ENCODE data around the gene STPG2. TPM values are rescaled to one million over a fixed set of nuclear protein-coding genes. Genes with fewer than 3 reads are reported as not detected.

STPG2 gene
- total RNA-seq, 2 experiments from 2014 or later, result not detected

- Histone ChIP-seq H3K4me3 (ENCODE audit: low read depth, low read length, poor library complexity, severe bottlenecking) (no peak overlapping the region), H3K4me1 (ENCODE audit: insufficient read depth, low read length, poor library complexity, severe bottlenecking) (no peaks in the 10 kb centered on the region), H3K4me2 (ENCODE audit: low read length) (no peak overlapping the region), H4K20me1 (ENCODE audit: insufficient read depth, low read length) (no peaks in the 10 kb centered on the region), H3K9me3 (ENCODE audit: low read length) (no peaks in the 10 kb centered on the region), H2AFZ (ENCODE audit: low read length) (no peak overlapping the region), H3K9me2 (ENCODE audit: insufficient read depth, low read length) (no peaks in the 10 kb centered on the region), H3K79me2 (ENCODE audit: insufficient read depth, low read depth, low read length) (no peaks in the 10 kb centered on the region), H3K27ac (ENCODE audit: low read depth, low read length, poor library complexity, severe bottlenecking) (no peak overlapping the region), H3K36me3 (ENCODE audit: insufficient read depth, low read length) (no peaks in the 10 kb centered on the region)
- no peak for DNase-seq (ENCODE audit: low spot score)
- BruUV-seq (replicated peaks), result no TSS peak
- ChIA-PET POLR2A (no interaction called here), CTCF (ENCODE audit: unreplicated experiment) (no interaction called here)
- intact Hi-C loops (cut with micrococcal nuclease; ENCODE audit: unreplicated experiment), result no loop called here
- TF ChIP-seq EZH2phosphoT487 (IDR thresholded peaks at IDR 0.05; ENCODE audit: borderline replicate concordance, low read depth, low read length), result no peak
- TF ChIP-seq, protein P1, sequence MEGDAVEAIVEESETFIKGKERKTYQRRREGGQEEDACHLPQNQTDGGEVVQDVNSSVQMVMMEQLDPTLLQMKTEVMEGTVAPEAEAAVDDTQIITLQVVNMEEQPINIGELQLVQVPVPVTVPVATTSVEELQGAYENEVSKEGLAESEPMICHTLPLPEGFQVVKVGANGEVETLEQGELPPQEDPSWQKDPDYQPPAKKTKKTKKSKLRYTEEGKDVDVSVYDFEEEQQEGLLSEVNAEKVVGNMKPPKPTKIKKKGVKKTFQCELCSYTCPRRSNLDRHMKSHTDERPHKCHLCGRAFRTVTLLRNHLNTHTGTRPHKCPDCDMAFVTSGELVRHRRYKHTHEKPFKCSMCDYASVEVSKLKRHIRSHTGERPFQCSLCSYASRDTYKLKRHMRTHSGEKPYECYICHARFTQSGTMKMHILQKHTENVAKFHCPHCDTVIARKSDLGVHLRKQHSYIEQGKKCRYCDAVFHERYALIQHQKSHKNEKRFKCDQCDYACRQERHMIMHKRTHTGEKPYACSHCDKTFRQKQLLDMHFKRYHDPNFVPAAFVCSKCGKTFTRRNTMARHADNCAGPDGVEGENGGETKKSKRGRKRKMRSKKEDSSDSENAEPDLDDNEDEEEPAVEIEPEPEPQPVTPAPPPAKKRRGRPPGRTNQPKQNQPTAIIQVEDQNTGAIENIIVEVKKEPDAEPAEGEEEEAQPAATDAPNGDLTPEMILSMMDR (conservative IDR thresholded peaks at IDR 0.05; ENCODE audit: low read length), result no peak
Measured at GRCh38 chr4:97548943-97549583, 594.2 kb downstream of the STPG2 start.

- intact Hi-C loops (cut with micrococcal nuclease; ENCODE audit: unreplicated experiment), result no loop called here
- no TSS peak for BruUV-seq (replicated peaks)
- Histone ChIP-seq H3K36me3 (ENCODE audit: insufficient read depth, low read length) (no peaks in the 10 kb centered on the region), H3K9me3 (ENCODE audit: low read length) (no peaks in the 10 kb centered on the region), H4K20me1 (ENCODE audit: insufficient read depth, low read length) (no peaks in the 10 kb centered on the region), H3K4me3 (ENCODE audit: low read depth, low read length, poor library complexity, severe bottlenecking) (no peak overlapping the region), H3K27ac (ENCODE audit: low read depth, low read length, poor library complexity, severe bottlenecking) (no peak overlapping the region), H2AFZ (ENCODE audit: low read length) (no peak overlapping the region), H3K4me1 (ENCODE audit: insufficient read depth, low read length, poor library complexity, severe bottlenecking) (no peaks in the 10 kb centered on the region), H3K4me2 (ENCODE audit: low read length) (no peak overlapping the region), H3K9me2 (ENCODE audit: insufficient read depth, low read length) (no peaks in the 10 kb centered on the region), H3K79me2 (ENCODE audit: insufficient read depth, low read depth, low read length) (no peaks in the 10 kb centered on the region)
- ChIA-PET POLR2A (no interaction called here), CTCF (ENCODE audit: unreplicated experiment) (no interaction called here)
- DNase-seq (ENCODE audit: low spot score), result no peak
- TF ChIP-seq EZH2phosphoT487 (IDR thresholded peaks at IDR 0.05; ENCODE audit: borderline replicate concordance, low read depth, low read length), result no peak
- TF ChIP-seq, protein P1 (conservative IDR thresholded peaks at IDR 0.05; ENCODE audit: low read length), result no peak
Measured at GRCh38 chr4:97548186-97548585, 595.1 kb downstream of the STPG2 start.

- Histone ChIP-seq H3K36me3 (ENCODE audit: insufficient read depth, low read length) (no peaks in the 10 kb centered on the region), H3K79me2 (ENCODE audit: insufficient read depth, low read depth, low read length) (no peaks in the 10 kb centered on the region), H3K4me1 (ENCODE audit: insufficient read depth, low read length, poor library complexity, severe bottlenecking) (no peaks in the 10 kb centered on the region), H3K9me2 (ENCODE audit: insufficient read depth, low read length) (no peaks in the 10 kb centered on the region), H2AFZ (ENCODE audit: low read length) (no peak overlapping the region), H3K4me3 (ENCODE audit: low read depth, low read length, poor library complexity, severe bottlenecking) (no peak overlapping the region), H3K27ac (ENCODE audit: low read depth, low read length, poor library complexity, severe bottlenecking) (no peak overlapping the region), H3K9me3 (ENCODE audit: low read length) (no peaks in the 10 kb centered on the region), H3K4me2 (ENCODE audit: low read length) (no peak overlapping the region), H4K20me1 (ENCODE audit: insufficient read depth, low read length) (no peaks in the 10 kb centered on the region)
- no TSS peak for BruUV-seq (replicated peaks)
- intact Hi-C loops (cut with micrococcal nuclease; ENCODE audit: unreplicated experiment), result no loop called here
- POLR2A ChIA-PET, result no interaction called here
- no peak for DNase-seq (ENCODE audit: low spot score)
- no peak for TF ChIP-seq EZH2phosphoT487 (IDR thresholded peaks at IDR 0.05; ENCODE audit: borderline replicate concordance, low read depth, low read length)
- TF ChIP-seq, protein P1 (conservative IDR thresholded peaks at IDR 0.05; ENCODE audit: low read length), result no peak
- CTCF ChIA-PET (ENCODE audit: unreplicated experiment), result no interaction called here
Measured at GRCh38 chr4:97531351-97531750, 611.9 kb downstream of the STPG2 start.
